Islet of Langerhans (tissue), 1 donor: ENCODE results near the gene HNF1B.

ENCODE experiments used
- FAIRE-seq: peaks from one replicate; lab custom pipeline; 2011; peaks lifted over from hg19 to GRCh38; lab: Jason Lieb, UNC

The HNF1B gene

DNA sequence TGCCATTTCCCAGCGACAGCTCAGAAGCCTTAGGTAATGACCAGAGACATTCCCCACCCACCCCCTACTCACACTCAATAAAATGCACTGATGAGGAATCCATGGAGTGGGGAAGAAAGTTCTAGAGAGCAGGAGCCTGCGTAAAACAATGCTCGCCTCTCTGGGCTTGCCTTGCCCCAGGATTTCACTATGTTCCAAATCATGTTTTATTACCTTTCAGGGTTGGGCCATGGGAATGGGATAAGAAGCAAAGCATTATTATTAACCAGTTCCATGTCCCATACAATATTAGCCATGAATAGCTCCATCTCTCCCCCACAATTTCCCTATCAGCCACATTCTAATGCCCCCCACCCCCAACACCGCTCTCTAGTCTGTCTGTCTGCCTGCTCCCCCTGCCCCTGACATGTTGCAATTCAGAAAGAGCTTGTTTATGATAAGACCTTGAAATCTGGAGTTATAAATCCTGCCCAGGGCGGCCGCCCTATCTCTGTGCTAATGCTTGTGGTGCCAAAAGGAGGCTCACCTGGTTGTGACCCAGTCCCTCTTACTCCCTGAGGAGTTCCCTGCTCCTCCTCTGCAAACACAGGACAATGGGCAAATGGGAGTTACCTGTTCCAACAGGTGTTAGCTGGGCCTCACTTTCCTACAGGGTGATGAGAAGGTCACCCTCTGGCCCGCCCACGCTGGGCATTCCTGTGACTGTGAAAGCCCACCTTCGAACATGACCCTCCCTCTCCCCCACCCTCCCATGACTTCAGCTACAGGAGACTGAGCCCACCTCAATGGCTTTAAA lies 73.6 kb downstream of the HNF1B start:
- FAIRE-seq, result no peak

DNA sequence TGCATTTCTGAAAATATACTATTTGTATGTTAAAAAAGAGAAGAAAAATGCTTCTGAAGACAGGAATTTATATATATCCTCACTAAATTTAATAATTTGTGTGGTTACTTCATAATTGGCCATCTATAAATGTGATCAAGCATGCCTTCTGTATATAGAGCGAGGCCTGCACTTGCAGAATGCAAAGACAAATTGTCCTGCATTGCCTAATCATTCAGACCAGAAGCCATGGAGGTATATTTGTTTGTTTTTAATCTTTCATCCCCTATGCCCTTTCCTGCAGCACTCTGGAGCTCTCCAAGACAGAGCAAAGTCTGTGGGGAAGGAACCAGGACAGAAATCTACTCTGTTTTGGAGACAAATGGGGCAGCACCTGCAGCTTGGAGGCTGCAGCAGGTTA lies 77.8 kb downstream of the HNF1B start:
- FAIRE-seq, result no peak

DNA sequence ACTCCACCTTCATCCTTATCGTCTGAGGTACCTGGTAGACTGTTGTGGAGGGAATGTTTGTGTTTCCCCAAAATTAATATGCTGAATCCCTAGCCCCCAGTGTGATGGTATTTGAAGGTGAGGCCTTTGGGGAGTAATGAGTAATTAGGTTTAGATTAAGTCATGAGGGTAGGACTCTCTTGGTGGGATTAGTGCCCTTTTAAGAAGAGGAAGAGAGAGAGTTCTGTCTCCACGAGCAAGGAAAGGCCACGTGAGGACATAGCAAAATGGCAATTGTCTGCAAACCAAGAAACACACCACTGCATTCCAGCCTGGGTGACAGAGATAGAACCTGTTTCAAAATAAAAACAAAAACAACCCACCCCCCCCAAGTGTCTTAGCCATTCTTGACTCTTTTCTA lies 80.6 kb downstream of the HNF1B start:
- FAIRE-seq, result no peak

DNA sequence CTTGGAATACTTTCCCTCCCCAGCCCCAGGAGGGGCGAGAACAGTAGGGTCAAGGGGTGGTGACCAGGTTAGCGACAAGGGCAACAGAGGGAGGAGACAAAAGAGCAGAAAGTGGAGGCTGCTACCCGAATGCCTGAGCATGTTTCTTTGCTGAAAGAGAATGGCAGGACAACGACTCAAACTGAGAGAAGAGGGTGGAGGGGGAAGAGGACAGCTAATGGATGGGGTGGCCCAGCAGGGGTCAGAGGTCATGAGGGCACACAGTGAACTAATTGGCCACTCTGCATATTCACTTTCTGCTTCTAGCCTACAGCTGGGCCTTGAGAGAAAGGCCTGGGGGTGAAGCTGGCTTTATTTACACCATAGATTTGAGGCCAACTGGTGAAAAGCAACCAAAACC lies 82.5 kb downstream of the HNF1B start:
- FAIRE-seq, result no peak

DNA sequence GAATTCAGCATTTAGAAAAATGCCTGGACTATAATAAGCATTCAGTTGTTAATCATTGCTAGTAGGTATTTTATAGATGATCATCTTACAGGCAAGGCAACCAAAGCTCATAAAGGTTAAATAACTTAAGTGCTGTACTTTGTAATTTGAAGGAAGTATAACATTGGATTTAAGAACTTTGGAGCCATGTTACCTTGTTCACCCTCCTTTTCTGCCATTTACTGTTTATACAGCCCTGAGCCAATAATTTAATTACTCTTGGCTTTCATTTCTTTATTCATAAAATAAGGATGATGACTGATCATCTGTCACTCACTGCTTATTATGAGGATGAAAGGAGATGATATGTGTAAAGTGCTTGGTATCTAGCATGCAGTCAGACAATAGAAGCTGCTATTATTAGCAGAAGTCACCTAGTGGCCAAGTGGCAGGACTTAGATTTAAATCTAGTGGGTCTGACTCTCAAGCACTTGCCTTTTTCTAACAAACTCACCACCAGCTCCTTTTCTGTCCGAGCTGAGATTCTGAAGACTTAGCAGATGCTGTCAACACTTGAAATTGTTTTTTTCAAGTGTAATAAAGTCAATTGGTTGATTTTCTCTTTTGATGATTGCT lies 83.4 kb downstream of the HNF1B start:
- FAIRE-seq, result no peak

DNA sequence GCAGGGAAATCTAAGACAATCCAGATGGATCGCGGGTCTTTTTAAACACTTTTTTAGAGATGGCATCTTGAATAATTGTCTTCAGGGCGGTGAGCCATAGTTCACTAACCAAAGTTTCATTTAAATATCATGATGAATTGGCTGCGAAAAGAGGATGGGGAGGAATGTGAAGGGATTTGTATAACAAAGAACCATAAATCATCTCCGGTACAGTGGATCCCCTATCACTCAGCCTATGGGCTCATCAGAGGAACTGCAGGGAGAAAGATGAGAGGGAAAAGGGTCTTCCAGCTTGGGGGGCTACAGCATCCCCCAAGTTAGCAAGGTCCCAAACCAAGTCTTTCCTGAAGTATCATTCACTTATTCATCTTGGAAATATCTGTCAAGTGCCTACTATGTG lies 84.9 kb downstream of the HNF1B start:
- FAIRE-seq, result no peak

DNA sequence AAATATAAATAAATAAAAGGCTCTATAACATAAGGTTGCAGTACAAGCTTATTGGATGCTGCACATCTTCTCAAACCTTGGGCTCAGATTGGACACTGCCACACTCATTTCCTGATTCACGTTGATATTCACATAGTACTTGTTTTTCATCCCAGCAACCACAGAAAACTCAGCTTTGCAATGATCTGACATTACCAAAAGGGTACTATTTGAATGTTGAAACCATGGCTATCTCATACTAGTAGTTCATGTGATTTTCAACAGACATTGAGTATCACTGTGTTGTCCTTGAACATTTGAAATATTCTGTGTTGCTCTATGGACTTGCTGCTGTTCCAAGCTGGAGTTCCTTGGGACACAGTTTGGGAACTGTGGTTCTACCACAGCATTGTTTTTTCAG lies 87.7 kb downstream of the HNF1B start:
- FAIRE-seq, result no peak

DNA sequence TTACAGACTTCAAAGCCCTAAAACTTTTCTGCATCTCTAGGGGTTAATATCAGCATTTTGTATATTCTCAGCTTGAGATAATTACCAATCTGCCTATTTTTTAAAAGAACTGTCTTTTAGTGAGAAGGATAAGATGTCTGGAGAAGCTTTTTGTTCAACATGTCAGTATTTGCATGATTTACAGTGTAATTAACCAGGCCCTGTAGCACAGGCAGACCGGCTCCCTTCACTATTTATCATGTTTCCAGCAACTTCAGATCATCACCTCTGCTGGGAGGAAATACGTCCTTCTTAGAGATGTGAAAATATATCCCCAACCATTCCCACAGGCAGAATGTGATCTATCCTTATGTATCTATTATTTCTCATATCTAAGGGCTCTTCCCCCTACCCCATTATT lies 93.0 kb downstream of the HNF1B start:
- FAIRE-seq, result no peak

DNA sequence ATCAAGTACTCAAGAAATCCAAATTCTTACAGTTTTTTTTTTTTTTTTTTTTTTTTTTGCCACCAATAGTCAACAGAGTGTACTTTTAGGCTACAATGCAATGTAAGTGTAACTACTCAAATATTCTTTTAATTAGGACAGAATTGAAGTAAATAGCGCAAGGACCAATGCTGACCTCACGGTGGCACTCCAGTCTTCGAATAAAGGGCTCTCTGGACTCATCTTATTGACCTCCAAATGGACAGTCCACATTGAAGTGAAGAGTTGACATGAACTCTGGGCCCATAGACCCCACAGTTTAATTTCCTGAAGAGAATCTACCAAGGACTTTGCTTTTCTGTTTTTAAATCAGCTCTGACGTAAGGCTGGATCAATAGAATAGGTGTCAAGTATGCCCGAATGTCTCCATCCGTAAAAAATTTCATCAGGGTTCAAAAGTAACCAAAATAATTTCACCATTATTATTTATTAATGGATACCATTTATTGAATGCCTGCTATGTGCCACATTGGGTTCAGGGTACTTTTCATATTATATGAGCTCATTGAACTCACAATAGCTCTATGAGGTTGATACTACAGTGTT lies 94.3 kb downstream of the HNF1B start:
- FAIRE-seq, result no peak

DNA sequence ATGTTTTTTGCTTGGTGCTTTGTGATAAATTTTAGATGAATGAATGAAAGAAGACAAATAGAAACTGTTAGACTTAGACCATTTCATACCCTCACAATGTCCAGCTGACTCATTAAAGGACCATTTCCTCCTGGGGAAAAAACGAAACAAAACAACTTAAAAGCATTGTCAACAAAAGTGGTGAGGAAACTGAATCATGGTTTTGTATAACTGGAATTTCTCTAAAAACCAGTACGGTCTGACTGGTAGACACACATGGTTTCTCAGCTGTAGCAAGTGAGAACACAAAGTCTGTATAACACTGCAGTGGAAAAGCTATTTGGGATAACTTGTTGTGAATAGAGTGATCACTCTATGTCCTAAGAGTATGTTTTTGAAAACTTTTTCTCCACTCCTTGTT lies 96.3 kb downstream of the HNF1B start:
- no peak for FAIRE-seq

DNA sequence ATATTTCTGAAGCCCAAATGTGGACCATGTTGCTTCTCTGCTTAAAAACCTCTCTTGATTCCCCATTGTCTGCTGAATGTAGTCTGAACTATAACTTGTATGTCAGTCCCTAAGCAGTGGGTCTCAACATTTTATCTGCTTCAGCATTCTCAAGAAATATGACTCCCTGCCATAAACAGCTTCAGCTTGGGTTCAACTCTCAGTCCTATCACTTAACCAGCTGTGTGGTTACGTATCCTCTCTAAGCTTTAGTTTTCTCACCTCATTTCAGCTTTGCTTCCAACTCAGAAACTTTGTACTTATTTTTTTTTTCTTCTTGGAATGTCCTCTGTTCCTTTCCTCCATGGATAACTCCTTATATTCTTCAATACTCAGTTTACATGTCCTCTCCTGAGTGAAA lies 97.0 kb downstream of the HNF1B start:
- FAIRE-seq, result no peak

DNA sequence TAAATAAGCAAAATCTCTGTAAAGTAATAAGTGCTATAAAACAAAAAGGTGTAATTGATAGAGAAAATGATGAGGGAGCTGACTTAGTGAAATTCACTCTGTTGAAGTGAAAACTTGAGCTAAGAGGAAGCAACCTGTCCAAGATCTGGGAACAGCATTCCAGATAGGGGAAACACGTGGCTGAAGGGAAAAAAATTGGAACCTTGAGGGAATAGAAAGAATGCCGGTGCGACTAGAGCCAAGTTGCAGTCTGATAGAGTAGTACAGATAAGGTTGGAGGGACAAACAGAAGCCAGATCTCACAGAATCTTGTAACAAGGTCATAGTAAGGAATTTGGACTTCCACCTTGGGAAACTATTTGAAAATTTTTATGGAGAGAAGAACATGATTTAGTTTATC lies 101.0 kb downstream of the HNF1B start:
- FAIRE-seq, result no peak

DNA sequence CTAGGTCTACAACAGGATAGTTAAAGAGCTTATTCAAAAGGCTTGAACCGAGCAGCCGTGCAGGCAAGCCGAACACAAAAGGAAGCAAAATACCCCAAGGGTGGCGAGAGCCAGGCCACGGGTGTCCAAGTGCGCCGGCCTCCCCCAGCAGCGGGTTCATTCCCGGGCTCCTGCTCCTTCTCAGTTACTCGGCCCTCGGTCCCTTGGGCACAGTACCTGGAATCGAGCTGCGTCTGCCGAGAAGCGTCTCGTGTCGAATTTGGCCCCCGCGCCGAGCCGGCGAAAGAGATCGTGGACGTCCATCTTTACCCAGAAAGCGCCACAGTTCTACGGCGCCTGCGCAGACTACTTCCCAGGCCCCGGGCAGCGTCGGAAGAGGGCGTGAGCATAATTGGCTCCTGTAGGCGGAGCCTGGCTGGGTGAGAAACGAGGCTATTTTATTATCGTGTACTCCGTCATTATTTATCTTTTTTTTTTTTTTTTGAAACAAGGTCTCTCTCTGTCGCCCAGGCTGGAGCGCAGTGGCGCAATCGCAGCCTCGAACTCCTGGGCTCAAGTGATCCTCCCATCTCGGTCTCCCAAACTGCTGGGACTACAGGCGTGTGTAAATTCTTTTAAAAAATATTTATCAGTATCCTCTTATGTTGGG lies 101.6 kb downstream of the HNF1B start, which contains the start of gene DDX52:
DDX52 (minus strand) TSS at position 329 of the 649 bp plus-strand sequence; CDS start at position 303, 26 bp downstream.
- no peak for FAIRE-seq

DNA sequence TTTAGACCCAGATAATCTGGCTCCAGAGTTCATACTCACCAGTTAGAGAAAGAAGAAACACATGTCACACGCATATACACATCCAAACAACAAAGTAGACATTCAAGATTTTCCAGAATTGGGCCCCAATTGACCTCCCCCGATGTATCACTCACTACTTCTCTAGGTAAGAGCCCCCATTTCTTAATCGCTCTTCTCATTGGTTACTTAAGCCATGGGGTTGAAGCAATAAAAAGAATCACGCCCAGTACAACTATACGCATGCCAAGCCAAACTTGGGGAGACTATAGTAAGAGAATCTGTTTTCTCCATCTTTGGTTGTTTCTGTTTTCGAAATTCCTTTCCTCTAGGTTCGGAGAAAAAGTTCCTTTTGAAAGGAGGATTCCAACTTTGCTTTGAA lies 102.2 kb downstream of the HNF1B start:
- FAIRE-seq, result no peak

DNA sequence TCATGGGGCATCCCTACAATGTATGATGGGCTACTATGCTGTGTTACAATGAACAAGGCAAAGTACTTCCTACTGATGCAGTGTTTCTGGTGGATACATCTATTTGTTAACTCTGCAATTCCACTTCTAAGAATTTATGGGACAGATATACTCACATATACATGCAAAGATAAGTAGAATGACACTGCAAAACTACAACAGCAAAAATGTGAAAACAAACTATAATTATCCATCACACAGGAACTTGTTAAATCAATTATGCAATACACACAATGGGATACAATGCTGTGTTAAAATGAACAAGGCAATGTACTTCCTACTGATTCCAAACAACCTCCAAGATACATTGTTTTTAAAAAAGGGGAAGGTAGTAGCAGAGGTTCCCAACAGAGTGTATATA lies 104.8 kb downstream of the HNF1B start:
- FAIRE-seq, result no peak

DNA sequence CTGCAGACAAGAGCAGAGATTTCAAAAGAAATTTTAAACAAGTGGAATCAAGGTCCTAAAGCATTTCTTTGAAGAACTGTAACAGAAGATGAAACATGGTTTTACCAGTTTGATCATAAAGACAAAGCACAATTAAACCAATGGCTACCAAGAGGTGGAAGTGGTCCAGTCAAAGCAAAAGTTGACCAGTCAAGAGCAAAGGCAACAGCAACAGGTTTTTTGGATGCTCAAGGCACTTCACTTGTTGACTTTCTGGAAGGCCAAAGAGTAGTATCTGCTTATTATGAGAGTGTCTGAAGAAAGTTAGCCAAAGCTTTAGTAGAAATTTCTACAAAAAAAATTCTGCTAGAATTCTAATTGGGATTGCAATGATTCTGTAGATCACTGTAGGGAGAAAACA lies 106.9 kb downstream of the HNF1B start:
- no peak for FAIRE-seq
